CD4-positive, alpha-beta T cell treated with Interleukin-6 for 4 hours (primary cell): ENCODE measurements around the gene LPGAT1.

ENCODE experiments used
- DNase-seq: peaks from one replicate; pipeline ENCODE4 v3.0.0-alpha.2; 2020; ENCODE audit warnings: mixed read lengths

LPGAT1 gene

DNA sequence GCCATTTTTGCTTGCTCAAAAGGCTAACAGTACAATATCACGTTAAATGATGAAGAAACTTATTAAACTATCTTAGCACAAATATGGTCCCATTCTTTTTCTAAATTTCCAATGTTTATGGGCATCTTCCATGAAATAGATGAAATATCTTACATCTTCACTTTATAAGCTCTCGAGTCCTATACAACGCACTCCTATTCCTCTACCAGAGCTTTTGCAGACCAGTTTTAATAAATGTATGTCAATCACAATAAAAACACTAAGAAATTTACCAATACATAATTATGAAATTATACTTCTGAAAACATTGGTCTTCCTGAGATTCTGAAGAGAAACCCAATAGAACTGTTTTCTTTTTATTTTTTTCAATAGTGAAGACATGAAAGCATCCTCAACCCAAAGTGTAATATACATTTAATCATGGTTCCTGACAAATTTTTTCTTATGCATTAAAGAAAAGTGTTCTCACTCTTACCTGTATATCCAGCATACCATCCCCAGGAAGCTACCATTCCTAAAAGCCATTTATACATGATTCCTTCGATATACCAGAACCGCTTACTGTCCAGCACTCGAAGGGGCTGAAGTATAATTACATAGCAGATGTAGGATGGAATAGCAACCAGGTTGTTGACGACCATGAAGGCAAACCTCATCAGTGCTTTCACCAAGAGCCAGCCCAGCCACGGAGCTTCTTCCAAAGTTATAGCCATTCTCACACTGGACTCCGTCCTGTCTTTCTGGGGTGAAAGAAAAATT is 1.8 kb downstream of the LPGAT1 start:
- no peak for DNase-seq

GRCh38 chr1:211827051-211827450 is 3.5 kb downstream of the LPGAT1 start:
- no peak for DNase-seq

DNA sequence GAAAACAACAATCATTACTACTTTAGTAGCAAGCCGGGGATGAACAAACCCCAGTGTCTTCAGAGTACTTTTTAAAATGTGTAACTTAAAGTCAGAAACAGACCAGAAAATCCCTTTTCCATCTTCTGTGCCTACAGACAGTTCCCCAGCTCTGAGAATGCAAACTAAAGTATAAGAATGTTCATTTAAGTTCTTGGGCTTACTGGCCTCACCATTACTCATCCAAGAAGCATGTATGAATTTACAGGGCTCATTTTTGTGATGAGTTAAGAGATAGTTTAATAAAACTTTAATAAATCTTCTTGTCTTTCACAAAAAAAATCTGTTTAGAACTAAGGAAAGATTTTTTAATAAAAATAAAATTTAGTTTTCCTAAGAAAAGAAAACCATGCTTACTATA is 4.6 kb downstream of the LPGAT1 start:
- DNase-seq: no peak

GRCh38 chr1:211822677-211823407 is 7.7 kb downstream of the LPGAT1 start:
- no peak for DNase-seq

- DNase-seq: no peak
Observed at GRCh38 chr1:211816586-211816985, 14.0 kb downstream of the LPGAT1 start.

DNA sequence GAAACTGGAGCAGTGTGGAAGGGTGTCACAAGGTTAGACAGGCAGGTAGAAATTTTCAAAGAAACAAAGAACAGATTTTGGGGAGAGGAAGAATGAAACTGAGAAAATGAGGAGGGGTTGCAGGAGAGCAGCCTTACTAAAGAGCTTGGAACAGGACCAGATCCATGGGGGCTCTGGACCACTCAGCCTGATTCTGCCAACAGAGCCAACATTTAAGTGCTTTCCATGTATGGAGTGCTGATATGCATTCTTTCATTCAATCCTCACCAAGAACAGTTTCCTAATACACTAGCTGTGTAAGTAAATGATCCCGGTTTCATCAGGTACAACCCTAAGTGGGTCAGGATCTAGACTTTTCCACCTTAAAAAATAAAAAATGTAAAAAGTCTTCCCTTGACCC is 16.2 kb downstream of the LPGAT1 start:
- DNase-seq: no peak

- DNase-seq: no peak
Observed at GRCh38 chr1:211813590-211813989, 17.0 kb downstream of the LPGAT1 start.

DNA sequence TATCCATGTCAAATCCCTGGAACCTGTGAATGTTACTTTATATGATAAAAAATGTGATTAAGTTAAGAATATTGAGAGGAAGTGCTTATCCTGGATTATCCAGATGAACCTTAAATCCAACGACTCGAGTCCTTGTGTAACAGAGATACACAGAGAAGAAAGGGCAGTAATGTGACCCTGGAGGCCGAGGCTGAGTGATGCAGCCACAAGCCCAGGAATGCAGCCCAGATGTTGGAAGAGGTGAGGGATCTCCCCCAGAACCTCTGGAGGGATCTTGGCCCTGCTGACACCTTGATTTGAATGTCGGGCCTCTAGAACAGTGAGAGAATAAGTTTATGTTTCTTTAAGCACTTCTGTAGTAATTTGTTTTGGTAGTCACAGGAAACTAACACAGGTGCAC is 18.0 kb downstream of the LPGAT1 start:
- no peak for DNase-seq

- no peak for DNase-seq
Observed at GRCh38 chr1:211811848-211812247, 18.7 kb downstream of the LPGAT1 start.

DNA sequence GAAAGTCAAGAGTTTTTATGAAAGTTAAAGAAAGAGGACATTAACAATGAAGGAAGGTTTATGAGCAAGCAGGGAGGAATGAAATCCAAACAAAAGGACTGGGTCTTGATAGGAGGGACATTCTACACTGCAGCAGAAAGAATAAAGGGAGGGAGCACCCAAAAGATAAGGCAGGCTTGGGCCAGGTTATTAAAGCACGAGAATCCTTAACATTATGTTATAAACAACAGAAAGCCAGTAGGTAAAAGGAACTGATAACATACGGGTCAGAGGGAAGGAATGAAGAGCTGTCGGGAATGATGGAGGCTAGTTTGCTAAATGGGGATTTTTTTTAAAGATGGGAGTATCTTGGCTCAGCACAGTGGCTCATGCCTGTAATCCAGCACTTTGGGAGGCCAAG is 19.4 kb downstream of the LPGAT1 start:
- no peak for DNase-seq

- DNase-seq: no peak
Observed at GRCh38 chr1:211808475-211808874, 22.1 kb downstream of the LPGAT1 start.

GRCh38 chr1:211804915-211805314 is 25.6 kb downstream of the LPGAT1 start:
- no peak for DNase-seq

- DNase-seq: no peak
Observed at GRCh38 chr1:211800925-211801607, 29.5 kb downstream of the LPGAT1 start.

DNA sequence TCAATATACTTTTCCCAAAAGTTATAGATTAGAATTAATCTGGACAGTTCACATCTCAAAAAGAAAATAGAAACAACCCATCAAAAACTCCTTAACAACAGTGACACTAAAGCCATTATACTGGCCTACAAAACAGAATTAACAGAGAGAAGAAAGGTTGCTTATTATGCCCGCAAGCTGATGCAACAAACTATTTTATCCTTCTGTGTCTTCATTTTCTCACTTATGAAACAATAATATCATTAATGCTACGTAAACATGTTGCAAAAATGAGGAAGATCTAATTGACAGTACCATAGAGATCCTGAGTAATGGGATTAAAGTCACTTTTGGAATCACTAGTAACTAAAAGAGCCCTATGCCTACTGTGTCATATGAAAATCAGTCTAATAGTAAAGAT is 32.6 kb downstream of the LPGAT1 start:
- DNase-seq: no peak

GRCh38 chr1:211791979-211792378 is 38.6 kb downstream of the LPGAT1 start:
- DNase-seq: no peak

GRCh38 chr1:211789641-211790464 is 40.7 kb downstream of the LPGAT1 start:
- DNase-seq: no peak

GRCh38 chr1:211788626-211789025 is 41.9 kb downstream of the LPGAT1 start:
- no peak for DNase-seq

- DNase-seq: no peak
Observed at GRCh38 chr1:211783897-211784296, 46.7 kb downstream of the LPGAT1 start.

- no peak for DNase-seq
Observed at GRCh38 chr1:211783266-211783665, 47.3 kb downstream of the LPGAT1 start.

DNA sequence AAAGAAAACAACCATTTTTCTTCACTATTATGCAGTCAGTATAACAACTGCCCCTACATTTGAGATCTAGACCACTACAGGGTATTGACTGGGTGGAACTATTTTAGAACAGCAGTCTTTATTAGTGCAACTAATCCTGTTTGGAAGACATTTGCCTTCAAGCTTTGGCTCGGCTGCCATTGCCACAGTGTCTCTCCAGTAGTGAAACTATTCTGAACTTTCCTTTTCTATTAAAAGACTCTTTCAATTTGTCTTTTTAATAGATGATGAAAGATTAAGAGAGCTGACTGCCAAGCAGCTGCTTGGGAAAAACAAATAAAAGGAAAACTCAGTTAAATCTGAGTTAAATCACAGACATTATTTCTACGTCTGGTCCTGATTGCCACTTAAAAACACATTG is 49.3 kb downstream of the LPGAT1 start:
- DNase-seq: no peak

GRCh38 chr1:211775170-211775569 is 55.4 kb downstream of the LPGAT1 start:
- no peak for DNase-seq

DNA sequence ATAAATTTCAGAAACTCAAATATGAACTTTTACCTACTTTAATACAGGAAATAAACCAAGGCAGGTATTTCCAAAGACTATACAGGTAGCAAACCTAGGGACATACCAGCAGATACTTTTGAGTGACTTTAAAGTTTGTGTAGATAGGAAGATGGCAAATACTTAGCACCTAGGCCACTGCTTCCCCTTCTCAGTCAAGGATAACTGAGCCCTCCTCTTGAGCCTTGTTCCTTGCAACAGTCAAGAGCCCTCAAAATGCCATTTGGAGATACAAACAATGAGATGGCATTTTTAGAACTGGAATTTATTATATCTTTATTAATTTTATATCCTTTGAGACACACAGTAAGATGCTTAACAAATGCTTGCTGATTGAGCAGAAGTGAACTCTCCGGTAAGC is 65.9 kb downstream of the LPGAT1 start:
- no peak for DNase-seq

DNA sequence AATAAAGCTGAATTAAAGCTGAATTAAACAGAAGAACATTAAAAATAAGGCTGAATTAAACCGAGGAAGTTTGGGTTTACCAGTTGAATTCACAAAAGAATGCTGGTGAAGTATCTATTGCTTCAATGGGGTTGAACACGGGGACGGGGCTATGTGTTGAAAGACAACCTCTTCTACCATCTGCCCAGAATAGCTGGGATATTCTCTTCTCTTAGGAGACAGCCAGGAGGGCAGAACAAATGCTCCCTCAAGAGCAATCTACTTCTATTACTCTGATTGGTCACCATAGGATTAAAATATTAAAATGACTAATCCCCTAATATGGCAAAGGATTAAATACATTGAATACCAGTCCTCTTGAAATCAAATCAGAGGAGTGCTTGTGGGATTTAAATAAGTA is 68.4 kb downstream of the LPGAT1 start:
- no peak for DNase-seq
